H1 (cell line): ENCODE results near the gene ZDHHC11B.

ENCODE experiments used
- ASH2L ChIP-seq: fragments of 200-600, 300-600 bp; sonication (generic); IDR thresholded peaks from one replicate; pipeline ENCODE4 v1.7.1; 2017; ENCODE audit warnings: low read length
- CREB1 ChIP-seq: IDR thresholded peaks from 2 replicates; pipeline ENCODE4 v1.6.1; 2012; ENCODE audit warnings: inconsistent platforms
- CTCF ChIP-seq, 3 experiments: IDR thresholded peaks; 1 replicate in 2 of 3; 2 replicates in 1 of 3; pipeline versions ENCODE4 v1.5.1 to v1.6.1; 2011; ENCODE audit warnings: low read length in 3 of 3, mild to moderate bottlenecking in 3 of 3, inconsistent platforms in 2 of 3, low read depth in 1 of 3, moderate library complexity in 1 of 3; ENCODE audit not compliant: insufficient read depth in 1 of 3; ENCODE audit errors: control extremely low read depth in 1 of 3
- MAFK ChIP-seq: IDR thresholded peaks from 2 replicates; pipeline ENCODE4 v1.6.1; 2012; ENCODE audit warnings: low read depth, mild to moderate bottlenecking, improper control_type of control experiment, low read length
- MAX ChIP-seq: IDR thresholded peaks from 2 replicates; pipeline ENCODE4 v1.6.1; 2012; ENCODE audit warnings: inconsistent platforms
- RAD21 ChIP-seq, 2 experiments: IDR thresholded peaks in 1 of 2; conservative IDR thresholded peaks in 1 of 2; 2 replicates each; pipeline ENCODE4 v1.6.1; 2011; ENCODE audit warnings: low read depth in 2 of 2, low read length in 2 of 2, improper control_type of control experiment in 1 of 2, inconsistent platforms in 1 of 2, mild to moderate bottlenecking in 1 of 2, moderate library complexity in 1 of 2
- RFX5 ChIP-seq: IDR thresholded peaks from 2 replicates; pipeline ENCODE4 v1.6.1; 2011; ENCODE audit warnings: low read depth, low read length, improper control_type of control experiment, borderline replicate concordance

GRCh38 chr5:759781-760362 lies 24.7 kb downstream of the ZDHHC11B start:
- TF ChIP-seq ASH2L (no peak), CTCF (IDR thresholded peaks at IDR 0.05; ENCODE audit: control extremely low read depth in 1 of 3, insufficient read depth in 1 of 3, low read depth in 1 of 3, low read length in 3 of 3) (no peak), RAD21 (IDR thresholded peaks at IDR 0.05 in 1 of 2, conservative IDR thresholded peaks at IDR 0.05 in 1 of 2; ENCODE audit: low read depth in 2 of 2, low read length in 2 of 2) (no peak), RFX5 (no peak), MAX (no peak), CREB1 (no peak), MAFK (no peak)
